OCI-LY7 (cell line): ENCODE results near the gene MYOCOS.

Experiments
- EZH2phosphoT487 ChIP-seq: fragments of 200-600 bp; sonication (generic); IDR thresholded peaks from 2 replicates; pipeline ENCODE4 v1.6.1; 2018; ENCODE audit warnings: low read depth, borderline replicate concordance, mild to moderate bottlenecking, mixed run types, antibody characterized with exemption, low read length, moderate library complexity, mixed read lengths
- TF ChIP-seq, protein P1 (sequence below): fragments of 200-600 bp; sonication (generic); conservative IDR thresholded peaks from 2 replicates; pipeline ENCODE4 v1.5.1; 2014; ENCODE audit warnings: mild to moderate bottlenecking, antibody characterized with exemption, low read length, moderate library complexity, mixed read lengths

DNA sequence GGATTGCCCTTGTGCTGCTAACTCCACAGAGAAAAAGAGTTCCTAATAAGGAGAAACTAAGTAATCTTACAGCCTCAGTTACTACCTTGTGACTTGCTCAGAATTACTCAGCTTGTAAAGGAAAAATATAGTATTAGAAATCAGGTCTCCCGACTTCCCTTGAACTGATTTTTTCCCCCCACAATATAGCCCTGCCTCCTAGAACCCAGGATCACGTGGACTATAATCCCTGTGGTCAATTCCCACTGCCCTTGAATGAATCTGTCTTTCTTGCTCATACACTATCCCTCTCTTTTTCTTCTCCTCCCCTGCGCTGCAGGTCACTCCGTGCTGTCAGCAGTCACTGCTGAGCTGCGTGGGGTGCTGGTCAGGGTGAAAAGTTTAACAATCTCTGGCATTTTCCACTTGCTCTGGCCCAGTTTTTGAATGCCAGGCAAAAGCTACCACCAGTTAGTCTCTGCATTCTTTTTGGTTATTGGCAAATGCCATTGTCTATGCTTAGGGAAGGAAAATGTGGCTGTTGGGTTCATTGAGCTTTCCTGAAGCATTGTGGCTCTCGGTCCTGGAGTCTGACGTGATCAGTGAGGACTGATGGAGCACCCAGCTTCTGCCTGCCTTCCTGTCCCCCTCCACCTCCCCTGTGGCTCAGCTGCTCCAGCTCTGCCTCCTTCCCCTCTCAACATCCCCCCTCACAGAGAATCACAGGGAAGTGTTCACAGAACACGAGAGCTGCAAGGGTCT lies 32.3 kb downstream of the MYOCOS start:
- TF ChIP-seq, protein P1, sequence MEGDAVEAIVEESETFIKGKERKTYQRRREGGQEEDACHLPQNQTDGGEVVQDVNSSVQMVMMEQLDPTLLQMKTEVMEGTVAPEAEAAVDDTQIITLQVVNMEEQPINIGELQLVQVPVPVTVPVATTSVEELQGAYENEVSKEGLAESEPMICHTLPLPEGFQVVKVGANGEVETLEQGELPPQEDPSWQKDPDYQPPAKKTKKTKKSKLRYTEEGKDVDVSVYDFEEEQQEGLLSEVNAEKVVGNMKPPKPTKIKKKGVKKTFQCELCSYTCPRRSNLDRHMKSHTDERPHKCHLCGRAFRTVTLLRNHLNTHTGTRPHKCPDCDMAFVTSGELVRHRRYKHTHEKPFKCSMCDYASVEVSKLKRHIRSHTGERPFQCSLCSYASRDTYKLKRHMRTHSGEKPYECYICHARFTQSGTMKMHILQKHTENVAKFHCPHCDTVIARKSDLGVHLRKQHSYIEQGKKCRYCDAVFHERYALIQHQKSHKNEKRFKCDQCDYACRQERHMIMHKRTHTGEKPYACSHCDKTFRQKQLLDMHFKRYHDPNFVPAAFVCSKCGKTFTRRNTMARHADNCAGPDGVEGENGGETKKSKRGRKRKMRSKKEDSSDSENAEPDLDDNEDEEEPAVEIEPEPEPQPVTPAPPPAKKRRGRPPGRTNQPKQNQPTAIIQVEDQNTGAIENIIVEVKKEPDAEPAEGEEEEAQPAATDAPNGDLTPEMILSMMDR = no peak
- TF ChIP-seq EZH2phosphoT487 = no peak
